Astrocyte (in vitro differentiated cells and primary cell): ENCODE data around the gene C16orf54.

Experiments used
- EZH2 ChIP-seq: IDR thresholded peaks from 2 replicates; pipeline ENCODE4 v1.6.1; 2012; ENCODE audit warnings: mild to moderate bottlenecking, low read length, inconsistent platforms; ENCODE audit not compliant: insufficient read depth
- TF ChIP-seq, protein P1 (sequence below): IDR thresholded peaks from 2 replicates; pipeline ENCODE4 v1.5.1; 2011; ENCODE audit warnings: low read depth, mild to moderate bottlenecking, inconsistent platforms, low read length, moderate library complexity; ENCODE audit not compliant: insufficient read depth

DNA sequence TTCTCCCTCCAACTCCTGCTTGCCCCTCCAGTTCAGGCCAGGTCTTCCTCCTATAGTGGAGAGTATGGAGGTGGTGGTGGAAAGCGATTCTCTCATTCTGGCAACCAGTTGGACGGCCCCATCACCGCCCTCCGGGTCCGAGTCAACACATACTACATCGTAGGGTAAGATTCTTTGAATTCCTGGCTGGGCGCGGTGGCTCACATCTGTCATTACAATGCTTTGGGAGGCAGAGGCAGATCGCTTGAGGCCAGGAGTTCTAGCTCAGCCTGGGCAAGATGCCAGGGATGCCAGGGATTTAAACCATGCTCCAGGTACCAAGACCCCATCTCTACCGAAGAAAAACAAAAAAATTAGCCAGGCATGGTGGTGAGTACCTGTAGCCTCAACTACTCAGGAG lies 33.7 kb upstream of the C16orf54 start:
- TF ChIP-seq, protein P1, sequence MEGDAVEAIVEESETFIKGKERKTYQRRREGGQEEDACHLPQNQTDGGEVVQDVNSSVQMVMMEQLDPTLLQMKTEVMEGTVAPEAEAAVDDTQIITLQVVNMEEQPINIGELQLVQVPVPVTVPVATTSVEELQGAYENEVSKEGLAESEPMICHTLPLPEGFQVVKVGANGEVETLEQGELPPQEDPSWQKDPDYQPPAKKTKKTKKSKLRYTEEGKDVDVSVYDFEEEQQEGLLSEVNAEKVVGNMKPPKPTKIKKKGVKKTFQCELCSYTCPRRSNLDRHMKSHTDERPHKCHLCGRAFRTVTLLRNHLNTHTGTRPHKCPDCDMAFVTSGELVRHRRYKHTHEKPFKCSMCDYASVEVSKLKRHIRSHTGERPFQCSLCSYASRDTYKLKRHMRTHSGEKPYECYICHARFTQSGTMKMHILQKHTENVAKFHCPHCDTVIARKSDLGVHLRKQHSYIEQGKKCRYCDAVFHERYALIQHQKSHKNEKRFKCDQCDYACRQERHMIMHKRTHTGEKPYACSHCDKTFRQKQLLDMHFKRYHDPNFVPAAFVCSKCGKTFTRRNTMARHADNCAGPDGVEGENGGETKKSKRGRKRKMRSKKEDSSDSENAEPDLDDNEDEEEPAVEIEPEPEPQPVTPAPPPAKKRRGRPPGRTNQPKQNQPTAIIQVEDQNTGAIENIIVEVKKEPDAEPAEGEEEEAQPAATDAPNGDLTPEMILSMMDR: no peak
- TF ChIP-seq EZH2: no peak
